GM12878 (cell line): ENCODE measurements around the gene SF3B2. TPM values are rescaled to one million over a fixed set of nuclear protein-coding genes. Genes with fewer than 3 reads are reported as not detected.

Experiments used
- CHD2 ChIP-seq: IDR thresholded peaks from 2 replicates; pipeline ENCODE4 v1.6.1; 2011; ENCODE audit warnings: low read depth, low read length, improper control_type of control experiment, borderline replicate concordance
- CREB1 ChIP-seq: IDR thresholded peaks from 2 replicates; pipeline ENCODE4 v1.6.1; 2012; ENCODE audit warnings: low read depth, mild to moderate bottlenecking, inconsistent platforms
- HDAC2 ChIP-seq: fragments of 200-600 bp; sonication (generic); IDR thresholded peaks from 2 replicates; pipeline ENCODE4 v1.6.1; 2017
- IKZF1 ChIP-seq: fragments of 450-650 bp; conservative IDR thresholded peaks from 2 replicates; pipeline ENCODE4 v1.6.1; 2017; ENCODE audit warnings: antibody characterized with exemption, mild to moderate bottlenecking
- IKZF2 ChIP-seq, 2 experiments: fragments of 450-650 bp; IDR thresholded peaks; 2 replicates each; pipeline ENCODE4 v1.6.1; 2017; ENCODE audit warnings: mild to moderate bottlenecking in 2 of 2, moderate library complexity in 2 of 2
- RAD21 ChIP-seq: IDR thresholded peaks from 2 replicates; pipeline ENCODE4 v1.6.1; 2011; ENCODE audit warnings: mild to moderate bottlenecking, low read depth, low read length, moderate library complexity; ENCODE audit not compliant: insufficient read depth
- RAD51 ChIP-seq: fragments of 450-650 bp; IDR thresholded peaks from 2 replicates; pipeline ENCODE4 v1.6.1; 2016; ENCODE audit warnings: moderate library complexity, mild to moderate bottlenecking, inconsistent platforms
- RELA ChIP-seq: fragments of 450-650 bp; IDR thresholded peaks from 2 replicates; pipeline ENCODE4 v1.8.0; 2014; ENCODE audit warnings: borderline replicate concordance; ENCODE audit not compliant: partially characterized antibody
- YBX1 ChIP-seq: fragments of 450-650 bp; IDR thresholded peaks from 2 replicates; pipeline ENCODE4 v1.6.1; 2016; ENCODE audit warnings: antibody characterized with exemption
- polyA plus RNA-seq, 11 experiments: library from polyadenylated mRNA; depleted of rRNA in 4 of 11; unstranded in 6 of 11; stranded (reverse) in 5 of 11; fragments of >200 nt; fragmentation: Nextera tagmentation in 4 of 11; fragmentation: Illumina TruSeq in 1 of 11; extraction: Ambion mirVana in 4 of 11; extraction: Trizol in 1 of 11; gene quantifications; 1 replicate in 1 of 11; 2 replicates in 10 of 11; pipeline versions ENCODE4 v1.2.1 to v1.2.3, GENCODE V29; 2011 to 2016; ENCODE audit warnings: inconsistent platforms in 2 of 11, missing spikeins in 2 of 11, low read depth in 1 of 11
- total RNA-seq, 4 experiments: library from RNA; depleted of rRNA in 3 of 4; stranded (reverse); fragments of >200 nt in 3 of 4; fragmentation: Illumina TruSeq in 1 of 4; extraction: Trizol in 1 of 4; gene quantifications; 2 replicates each; pipeline versions ENCODE4 v1.2.1 to v1.2.3, GENCODE V29; 2013 to 2021
- TF ChIP-seq, protein P1 (sequence below): fragments of 450-650 bp; IDR thresholded peaks from 2 replicates; pipeline ENCODE4 v1.6.1; 2014; ENCODE audit warnings: mild to moderate bottlenecking
- TF ChIP-seq, protein P2 (sequence below): IDR thresholded peaks from 2 replicates; pipeline ENCODE4 v1.6.1; 2011; ENCODE audit warnings: borderline replicate concordance, low read depth, mild to moderate bottlenecking, moderate library complexity, mixed read lengths, low read length; ENCODE audit not compliant: insufficient read depth; ENCODE audit errors: extremely low read length
- TF ChIP-seq, protein P3 (sequence below): fragments of 450-650 bp; IDR thresholded peaks from 2 replicates; pipeline ENCODE4 v1.6.1; 2018; ENCODE audit warnings: mild to moderate bottlenecking, low read depth, moderate library complexity; ENCODE audit not compliant: partially characterized antibody

SF3B2 gene
- total and polyA plus RNA-seq, 10 of the 15 experiments (the other 5 are each of a cell fraction or from before 2014, with no cell fraction given), result 56.3 to 245 (median 144) TPM

DNA sequence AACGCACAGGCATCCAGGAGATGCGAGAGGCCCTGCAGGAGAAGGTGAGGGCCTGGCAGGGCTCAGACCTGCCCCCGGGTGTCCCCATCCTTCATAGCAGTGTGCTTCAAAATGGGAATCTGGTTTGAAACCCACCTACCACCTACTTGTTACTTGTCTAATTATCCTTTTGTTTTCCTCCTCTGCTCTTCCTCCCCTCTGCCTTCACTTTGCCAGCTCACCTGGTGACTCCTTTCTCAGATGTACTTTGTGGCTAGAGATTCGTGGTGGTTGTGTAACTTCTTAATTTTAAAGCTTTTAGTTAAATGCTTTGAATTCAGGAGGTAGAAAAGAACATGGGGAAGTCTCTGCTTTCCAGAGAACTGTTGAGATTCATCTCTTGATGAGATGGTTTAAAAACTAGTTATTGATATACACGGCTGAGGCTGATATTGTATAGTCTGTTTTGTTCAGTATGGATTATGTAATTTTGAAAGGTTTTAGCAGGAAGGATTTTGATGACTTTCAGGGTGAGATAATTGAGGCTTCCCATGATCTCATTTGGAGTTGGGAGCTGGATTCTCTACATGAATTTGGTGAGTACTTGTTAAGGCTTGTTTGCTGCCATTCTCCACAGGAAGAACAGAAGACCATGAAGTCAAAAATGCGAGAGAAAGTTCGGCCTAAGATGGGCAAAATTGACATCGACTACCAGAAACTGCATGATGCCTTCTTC lies 8.0 kb downstream of the SF3B2 start (continued):
- TF ChIP-seq, protein P1, sequence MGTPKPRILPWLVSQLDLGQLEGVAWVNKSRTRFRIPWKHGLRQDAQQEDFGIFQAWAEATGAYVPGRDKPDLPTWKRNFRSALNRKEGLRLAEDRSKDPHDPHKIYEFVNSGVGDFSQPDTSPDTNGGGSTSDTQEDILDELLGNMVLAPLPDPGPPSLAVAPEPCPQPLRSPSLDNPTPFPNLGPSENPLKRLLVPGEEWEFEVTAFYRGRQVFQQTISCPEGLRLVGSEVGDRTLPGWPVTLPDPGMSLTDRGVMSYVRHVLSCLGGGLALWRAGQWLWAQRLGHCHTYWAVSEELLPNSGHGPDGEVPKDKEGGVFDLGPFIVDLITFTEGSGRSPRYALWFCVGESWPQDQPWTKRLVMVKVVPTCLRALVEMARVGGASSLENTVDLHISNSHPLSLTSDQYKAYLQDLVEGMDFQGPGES, result no peak
- TF ChIP-seq YBX1 (no peak), RAD51 (no peak), IKZF2 (IDR thresholded peaks at IDR 0.05) (no peak), RELA (no peak), CREB1 (no peak), IKZF1 (no peak), RAD21 (no peak), CHD2 (no peak), HDAC2 (no peak)
- TF ChIP-seq, protein P2, sequence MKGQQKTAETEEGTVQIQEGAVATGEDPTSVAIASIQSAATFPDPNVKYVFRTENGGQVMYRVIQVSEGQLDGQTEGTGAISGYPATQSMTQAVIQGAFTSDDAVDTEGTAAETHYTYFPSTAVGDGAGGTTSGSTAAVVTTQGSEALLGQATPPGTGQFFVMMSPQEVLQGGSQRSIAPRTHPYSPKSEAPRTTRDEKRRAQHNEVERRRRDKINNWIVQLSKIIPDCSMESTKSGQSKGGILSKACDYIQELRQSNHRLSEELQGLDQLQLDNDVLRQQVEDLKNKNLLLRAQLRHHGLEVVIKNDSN, result no peak
- TF ChIP-seq, protein P3, sequence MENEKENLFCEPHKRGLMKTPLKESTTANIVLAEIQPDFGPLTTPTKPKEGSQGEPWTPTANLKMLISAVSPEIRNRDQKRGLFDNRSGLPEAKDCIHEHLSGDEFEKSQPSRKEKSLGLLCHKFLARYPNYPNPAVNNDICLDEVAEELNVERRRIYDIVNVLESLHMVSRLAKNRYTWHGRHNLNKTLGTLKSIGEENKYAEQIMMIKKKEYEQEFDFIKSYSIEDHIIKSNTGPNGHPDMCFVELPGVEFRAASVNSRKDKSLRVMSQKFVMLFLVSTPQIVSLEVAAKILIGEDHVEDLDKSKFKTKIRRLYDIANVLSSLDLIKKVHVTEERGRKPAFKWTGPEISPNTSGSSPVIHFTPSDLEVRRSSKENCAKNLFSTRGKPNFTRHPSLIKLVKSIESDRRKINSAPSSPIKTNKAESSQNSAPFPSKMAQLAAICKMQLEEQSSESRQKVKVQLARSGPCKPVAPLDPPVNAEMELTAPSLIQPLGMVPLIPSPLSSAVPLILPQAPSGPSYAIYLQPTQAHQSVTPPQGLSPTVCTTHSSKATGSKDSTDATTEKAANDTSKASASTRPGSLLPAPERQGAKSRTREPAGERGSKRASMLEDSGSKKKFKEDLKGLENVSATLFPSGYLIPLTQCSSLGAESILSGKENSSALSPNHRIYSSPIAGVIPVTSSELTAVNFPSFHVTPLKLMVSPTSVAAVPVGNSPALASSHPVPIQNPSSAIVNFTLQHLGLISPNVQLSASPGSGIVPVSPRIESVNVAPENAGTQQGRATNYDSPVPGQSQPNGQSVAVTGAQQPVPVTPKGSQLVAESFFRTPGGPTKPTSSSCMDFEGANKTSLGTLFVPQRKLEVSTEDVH, result no peak
- TF ChIP-seq, all 136 proteins: peak for 0
